Peyer's patch (tissue), 4 donors: ENCODE results near the gene PIEZO1.

Experiments used
- POLR2A ChIP-seq, 2 donors: fragments of 450-650 bp; IDR thresholded peaks; one replicate each; pipeline ENCODE4 v1.5.1; 2017; ENCODE audit warnings: antibody characterized with exemption in 2 of 2, mild to moderate bottlenecking in 2 of 2, moderate library complexity in 2 of 2
- TF ChIP-seq, protein P1 (sequence below), 6 experiments: fragments of 450-650 bp in 4 of 6; fragments of 200-600 bp in 2 of 6; sonication (generic) in 1 of 6; IDR thresholded peaks; one replicate each; pipeline ENCODE4 v1.5.1; 2017 to 2019; ENCODE audit warnings: antibody characterized with exemption in 6 of 6, mild to moderate bottlenecking in 3 of 6, moderate library complexity in 1 of 6

DNA sequence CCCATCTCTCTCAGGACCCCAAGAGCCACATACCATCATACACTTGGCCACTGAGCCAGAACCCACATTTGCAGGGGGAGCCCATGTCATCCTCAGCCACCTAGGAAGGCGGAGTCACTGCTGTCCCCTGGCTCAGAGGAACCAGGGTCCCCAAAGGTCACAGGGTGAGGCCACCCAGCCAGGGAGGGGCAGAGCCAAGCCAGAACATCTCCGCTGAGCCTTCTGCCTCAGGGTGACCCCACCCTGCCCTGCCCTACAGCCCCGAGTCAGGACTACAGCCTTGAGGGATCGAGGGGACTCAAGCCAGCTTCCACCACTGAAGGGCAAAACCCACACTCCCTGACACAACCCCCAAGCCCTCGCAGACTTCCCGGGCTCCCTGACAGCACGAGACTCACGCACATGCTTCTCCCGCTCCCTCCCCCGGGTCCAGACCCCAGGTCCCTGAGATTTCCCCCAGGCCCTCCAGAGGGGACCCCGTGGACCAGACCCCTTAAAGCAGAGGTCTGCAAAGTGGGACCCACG lies 17.4 kb downstream of the PIEZO1 start:
- TF ChIP-seq, protein P1, sequence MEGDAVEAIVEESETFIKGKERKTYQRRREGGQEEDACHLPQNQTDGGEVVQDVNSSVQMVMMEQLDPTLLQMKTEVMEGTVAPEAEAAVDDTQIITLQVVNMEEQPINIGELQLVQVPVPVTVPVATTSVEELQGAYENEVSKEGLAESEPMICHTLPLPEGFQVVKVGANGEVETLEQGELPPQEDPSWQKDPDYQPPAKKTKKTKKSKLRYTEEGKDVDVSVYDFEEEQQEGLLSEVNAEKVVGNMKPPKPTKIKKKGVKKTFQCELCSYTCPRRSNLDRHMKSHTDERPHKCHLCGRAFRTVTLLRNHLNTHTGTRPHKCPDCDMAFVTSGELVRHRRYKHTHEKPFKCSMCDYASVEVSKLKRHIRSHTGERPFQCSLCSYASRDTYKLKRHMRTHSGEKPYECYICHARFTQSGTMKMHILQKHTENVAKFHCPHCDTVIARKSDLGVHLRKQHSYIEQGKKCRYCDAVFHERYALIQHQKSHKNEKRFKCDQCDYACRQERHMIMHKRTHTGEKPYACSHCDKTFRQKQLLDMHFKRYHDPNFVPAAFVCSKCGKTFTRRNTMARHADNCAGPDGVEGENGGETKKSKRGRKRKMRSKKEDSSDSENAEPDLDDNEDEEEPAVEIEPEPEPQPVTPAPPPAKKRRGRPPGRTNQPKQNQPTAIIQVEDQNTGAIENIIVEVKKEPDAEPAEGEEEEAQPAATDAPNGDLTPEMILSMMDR (IDR thresholded peaks at IDR 0.05) = no peak
- TF ChIP-seq POLR2A (IDR thresholded peaks at IDR 0.05) = no peak
